WERI-Rb-1 (cell line): Measurements from ENCODE around the gene LGALS7B.
"Not testable (repeated sequence)": the region's sequence is repeated elsewhere in the genome, so short reads cannot be mapped to it uniquely, and the experiment has no call there.

Experiments used
- DNase-seq: peaks from one replicate; pipeline ENCODE4 v3.0.0-alpha.2; 2020
- H3K27ac ChIP-seq: fragments of 250-450 bp; sonication (Bioruptor Pico); 2 replicates; pipeline ENCODE4 v1.5.1; 2020; ENCODE audit warnings: mild to moderate bottlenecking, moderate library complexity
- H3K27me3 ChIP-seq: fragments of 250-450 bp; sonication (Bioruptor Pico); 2 replicates; pipeline ENCODE4 v1.5.1; 2021; ENCODE audit warnings: mild to moderate bottlenecking, low read depth, moderate library complexity; ENCODE audit not compliant: insufficient read depth, severe bottlenecking
- H3K36me3 ChIP-seq: fragments of 250-450 bp; sonication (Bioruptor Pico); 2 replicates; pipeline ENCODE4 v1.5.1; 2020; ENCODE audit warnings: mild to moderate bottlenecking, moderate library complexity
- H3K4me3 ChIP-seq: 2 replicates; pipeline ENCODE4 v1.5.1; 2011; ENCODE audit warnings: low read depth, mild to moderate bottlenecking, control low read depth, low read length
- H3K9me3 ChIP-seq: fragments of 250-450 bp; sonication (Bioruptor Pico); 2 replicates; pipeline ENCODE4 v1.5.1; 2021; ENCODE audit warnings: mild to moderate bottlenecking, moderate library complexity; ENCODE audit not compliant: severe bottlenecking
- CTCF ChIP-seq: IDR thresholded peaks from 2 replicates; pipeline ENCODE4 v1.5.1; 2011; ENCODE audit warnings: low read depth, mild to moderate bottlenecking, control low read depth, inconsistent platforms, low read length

The LGALS7B gene

GRCh38 chr19:38806371-38806770, 17.4 kb downstream of the LGALS7B start:
- H3K36me3 ChIP-seq, result no peaks in the 10 kb centered on the region
- no peak overlapping the region for H3K27ac ChIP-seq
- no peak overlapping the region for H3K4me3 ChIP-seq
- peak; percentile 30 for DNase-seq
- TF ChIP-seq CTCF, result no peak
- H3K27me3 ChIP-seq, result no peaks in the 10 kb centered on the region
- H3K9me3 ChIP-seq, result no peaks in the 10 kb centered on the region

- not testable (repeated sequence) for H3K36me3 ChIP-seq, H3K27me3 ChIP-seq, H3K9me3 ChIP-seq, H3K4me3 ChIP-seq
- DNase-seq, result peak; percentile 61
- peak overlapping the region; percentile 77 for H3K27ac ChIP-seq
These were observed 18.5 kb downstream of the LGALS7B start for GRCh38 chr19:38807374-38808098.

DNA sequence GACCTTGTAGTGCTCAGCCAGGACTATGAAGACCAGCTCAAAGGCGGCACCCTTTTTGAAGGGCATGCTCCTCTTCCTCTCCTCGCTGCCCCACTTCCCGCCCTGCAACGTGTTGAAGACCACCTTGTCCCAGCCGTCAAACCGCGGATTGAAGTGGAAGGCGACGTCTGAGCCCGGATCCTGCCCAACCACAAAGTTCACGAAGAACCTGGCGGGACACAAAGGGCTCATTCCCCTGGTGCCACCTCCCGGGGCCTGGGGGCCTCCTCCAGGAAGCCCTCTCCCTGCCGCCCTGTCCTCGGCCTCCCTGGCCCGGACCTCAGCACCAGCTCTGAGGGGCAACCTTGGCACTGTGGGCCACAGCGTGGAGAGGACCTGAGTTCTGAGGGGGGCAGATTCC, 19.7 kb downstream of the LGALS7B start:
- H3K27me3 ChIP-seq, result no peaks in the 10 kb centered on the region
- no peaks in the 10 kb centered on the region; the same call in 1 of the 2 replicates for H3K36me3 ChIP-seq
- DNase-seq, result no peak
- H3K27ac ChIP-seq, result peak overlapping the region; percentile 77
- TF ChIP-seq CTCF, result no peak
- H3K9me3 ChIP-seq, result no peaks in the 10 kb centered on the region
- no peak overlapping the region for H3K4me3 ChIP-seq

DNA sequence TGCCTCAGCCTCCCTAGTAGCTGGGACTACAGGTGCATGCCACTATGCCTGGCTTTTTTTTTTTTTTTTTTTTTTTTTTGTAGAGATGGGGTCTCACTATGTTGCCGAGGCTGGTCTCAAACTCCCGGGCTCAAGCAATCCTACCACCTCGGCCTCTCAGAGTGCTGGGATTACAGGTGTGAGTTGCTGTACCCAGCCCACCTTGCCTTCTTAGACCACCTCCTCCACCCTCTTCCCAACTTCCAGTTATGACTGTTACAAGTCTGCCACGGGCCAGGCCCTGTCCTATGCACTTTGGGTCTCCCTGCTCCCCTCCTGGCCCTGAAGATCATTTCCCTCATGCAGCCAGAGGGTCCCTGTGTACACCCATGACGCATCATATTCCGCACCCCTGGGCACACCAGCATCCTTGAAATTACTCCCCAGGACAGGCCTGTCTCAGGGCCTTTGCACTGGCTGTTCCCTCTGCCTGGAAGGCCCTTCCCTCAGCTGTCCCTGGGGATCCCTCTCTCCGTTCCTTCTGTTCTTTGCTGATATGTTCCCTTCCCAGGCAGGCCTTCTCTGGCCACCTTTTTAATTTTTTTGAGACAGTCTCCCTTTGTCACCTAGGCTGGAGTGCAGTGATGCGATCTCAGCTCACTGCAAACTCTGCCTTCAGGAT, 20.7 kb downstream of the LGALS7B start:
- Histone ChIP-seq H3K27ac (no peak overlapping the region), H3K4me3 (no peak overlapping the region), H3K36me3 (peaks cover 1% of the 10 kb centered on the region), H3K9me3 (no peaks in the 10 kb centered on the region), H3K27me3 (no peaks in the 10 kb centered on the region)
- no peak for TF ChIP-seq CTCF
- no peak for DNase-seq

DNA sequence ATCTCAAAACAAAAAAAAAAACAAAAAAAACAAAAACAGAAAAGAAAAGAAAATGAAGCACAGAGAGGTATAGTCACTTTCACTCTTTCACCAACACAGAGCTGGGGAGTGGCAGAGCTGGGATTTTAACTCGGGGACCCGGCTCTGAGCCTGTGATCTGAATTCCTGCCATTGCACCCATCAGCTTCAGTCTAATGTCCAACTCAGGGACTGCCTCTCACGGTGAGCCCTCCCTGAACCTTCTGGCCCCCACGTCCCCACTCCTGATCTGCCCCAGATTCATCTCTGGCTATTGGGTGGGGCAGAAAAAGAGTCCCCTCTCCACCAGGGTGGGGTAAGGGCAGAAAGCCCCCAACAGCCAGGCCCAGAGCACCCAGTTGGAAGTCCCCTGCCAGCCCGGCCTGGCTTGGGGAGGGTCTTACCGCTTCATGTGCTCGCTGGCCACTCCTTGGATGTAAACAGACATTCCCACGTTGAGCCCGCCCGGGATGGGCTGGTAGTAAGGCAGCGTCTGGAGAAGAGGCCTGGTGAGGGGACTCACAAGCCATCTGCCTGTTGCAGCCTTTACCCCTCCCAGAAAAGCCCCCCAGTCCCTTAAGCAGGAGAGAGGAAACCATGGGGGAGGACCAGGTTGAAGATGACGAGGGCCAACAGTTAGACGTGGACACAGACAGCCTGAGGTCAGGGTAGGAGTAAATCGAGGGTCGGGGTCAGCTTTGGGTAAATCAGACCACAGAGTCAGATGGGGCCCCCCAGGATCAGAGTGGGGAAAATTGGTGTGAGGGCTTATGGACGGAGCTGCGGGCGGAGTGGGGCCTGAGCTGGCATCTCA, 23.2 kb downstream of the LGALS7B start:
- no peak for TF ChIP-seq CTCF
- H3K9me3 ChIP-seq, result no peaks in the 10 kb centered on the region
- no peak for DNase-seq
- no peak overlapping the region for H3K27ac ChIP-seq
- no peaks in the 10 kb centered on the region for H3K27me3 ChIP-seq
- peaks cover 23% of the 10 kb centered on the region for H3K36me3 ChIP-seq
- H3K4me3 ChIP-seq, result no peak overlapping the region

DNA sequence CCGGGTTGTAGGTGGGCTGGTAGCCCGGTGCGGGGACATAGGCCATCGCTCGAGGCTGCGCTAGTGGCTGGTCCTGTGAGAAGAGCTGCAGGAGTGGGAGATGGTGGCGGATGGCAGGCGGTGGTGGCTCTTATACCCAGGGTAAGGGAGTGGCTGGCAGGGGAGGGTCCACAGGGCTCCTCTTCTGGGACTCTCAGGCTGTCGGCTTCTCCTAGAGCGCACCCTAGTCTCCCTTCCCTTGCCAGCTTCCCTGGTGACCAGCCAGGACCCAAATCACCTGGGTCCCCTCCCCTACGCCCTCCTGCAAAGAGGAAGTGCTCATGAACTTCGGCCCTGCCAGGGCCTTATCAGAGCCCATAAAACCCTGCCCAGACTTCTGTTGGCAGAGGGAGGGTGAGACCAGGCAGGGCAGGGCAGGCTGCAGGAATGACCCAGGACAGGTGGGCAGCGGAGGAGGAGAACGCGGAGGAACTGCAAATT, 23.9 kb downstream of the LGALS7B start, which contains the start of gene LGALS4:
Gene LGALS4, minus strand, starts transcription at position 105 of the 480 bp plus-strand sequence. Its CDS starts 59 bp downstream, at position 46.
- Histone ChIP-seq H3K9me3 (no peaks in the 10 kb centered on the region), H3K36me3 (peaks cover 28% of the 10 kb centered on the region), H3K27me3 (no peaks in the 10 kb centered on the region), H3K4me3 (no peak within 1 kb of the TSS), H3K27ac (no peak within 1 kb of the TSS)
- no peak for TF ChIP-seq CTCF
- no peak for DNase-seq
